ENCODE measurements around the gene CPNE6.
"Not testable (repeated sequence)": the region's sequence is repeated elsewhere in the genome, so short reads cannot be mapped to it uniquely, and the experiment has no call there.

GRCh38 chr14:24031331-24031730 is 40.0 kb upstream of the CPNE6 start:
- TF ChIP-seq, protein P1, sequence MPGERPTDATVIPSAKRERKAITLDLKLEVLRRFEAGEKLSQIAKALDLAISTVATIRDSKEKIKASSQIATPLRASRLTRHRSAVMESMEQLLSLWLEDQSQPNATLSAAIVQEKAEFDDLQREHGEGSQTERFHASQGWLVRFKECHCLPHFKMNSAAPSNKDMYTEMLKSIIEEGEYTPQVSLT (CRISPR knock-in tag; IDR thresholded peaks at IDR 0.05; ENCODE audit: borderline replicate concordance, low read depth) = not testable (repeated sequence)
- TF ChIP-seq IRF2 (CRISPR knock-in tag; IDR thresholded peaks at IDR 0.05); KDM4B (CRISPR knock-in tag; IDR thresholded peaks at IDR 0.05); FOXP1 (IDR thresholded peaks at IDR 0.05); FOXP1 (CRISPR knock-in tag; IDR thresholded peaks at IDR 0.05); MED13 (CRISPR knock-in tag; IDR thresholded peaks at IDR 0.05); MYC (CRISPR knock-in tag; IDR thresholded peaks at IDR 0.05; ENCODE audit: borderline replicate concordance); POLR2A (IDR thresholded peaks at IDR 0.05; ENCODE audit: insufficient read depth in 1 of 2, low read depth in 2 of 2, low read length in 2 of 2); ELF1 (CRISPR knock-in tag; IDR thresholded peaks at IDR 0.05); POLR2AphosphoS5 (IDR thresholded peaks at IDR 0.05; ENCODE audit: low read depth, low read length); ZFP1 (CRISPR knock-in tag; IDR thresholded peaks at IDR 0.05): not testable (repeated sequence)
- TF ChIP-seq, protein P2, sequence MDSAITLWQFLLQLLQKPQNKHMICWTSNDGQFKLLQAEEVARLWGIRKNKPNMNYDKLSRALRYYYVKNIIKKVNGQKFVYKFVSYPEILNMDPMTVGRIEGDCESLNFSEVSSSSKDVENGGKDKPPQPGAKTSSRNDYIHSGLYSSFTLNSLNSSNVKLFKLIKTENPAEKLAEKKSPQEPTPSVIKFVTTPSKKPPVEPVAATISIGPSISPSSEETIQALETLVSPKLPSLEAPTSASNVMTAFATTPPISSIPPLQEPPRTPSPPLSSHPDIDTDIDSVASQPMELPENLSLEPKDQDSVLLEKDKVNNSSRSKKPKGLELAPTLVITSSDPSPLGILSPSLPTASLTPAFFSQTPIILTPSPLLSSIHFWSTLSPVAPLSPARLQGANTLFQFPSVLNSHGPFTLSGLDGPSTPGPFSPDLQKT (CRISPR knock-in tag; IDR thresholded peaks at IDR 0.05; ENCODE audit: borderline replicate concordance) = not testable (repeated sequence)

Measured in HepG2 (cell line).